BJ (cell line): ENCODE results near the gene SNAI3. TPM values are rescaled to one million over a fixed set of nuclear protein-coding genes. Genes with fewer than 3 reads are reported as not detected.

ENCODE experiments used
- CTCF ChIA-PET: fragments of 350-600 bp; formaldehyde crosslinking; extraction: SDS; loops from one replicate; lab custom pipeline; 2021; ENCODE audit warnings: antibody characterized with exemption, inconsistent platforms; lab: Yijun Ruan, JAX
- POLR2A ChIA-PET: fragments of 300-600 bp; sonication (Branson Sonifier 250); formaldehyde crosslinking; extraction: SDS; loops from one replicate; lab custom pipeline; 2021; ENCODE audit warnings: antibody characterized with exemption; lab: Charles Lee
- DNase-seq: peaks from one replicate; pipeline ENCODE4 v3.0.0-alpha.2; 2011; ENCODE audit warnings: low read depth
- H3K27me3 ChIP-seq: 2 replicates; pipeline ENCODE4 v1.6.0; 2011; ENCODE audit warnings: low read length; ENCODE audit not compliant: control insufficient read depth, insufficient read depth
- H3K36me3 ChIP-seq: 2 replicates; pipeline ENCODE4 v1.5.1; 2011; ENCODE audit warnings: low read length; ENCODE audit not compliant: control insufficient read depth, insufficient read depth
- H3K4me3 ChIP-seq: 2 replicates; pipeline ENCODE4 v1.5.1; 2011; ENCODE audit warnings: low read depth, mild to moderate bottlenecking, control low read depth, low read length
- CTCF ChIP-seq: IDR thresholded peaks from 2 replicates; pipeline ENCODE4 v1.5.1; 2011; ENCODE audit warnings: low read depth, mild to moderate bottlenecking, control low read depth, inconsistent platforms, low read length, moderate library complexity; ENCODE audit not compliant: insufficient read depth
- polyA plus RNA-seq: library from polyadenylated mRNA; depleted of rRNA; stranded (reverse); fragments of >200 nt; gene quantifications from 2 replicates; pipeline ENCODE4 v1.2.3, GENCODE V29; 2011

Gene SNAI3
- polyA plus RNA-seq, 1 experiment = not detected

GRCh38 chr16:88716201-88716600 lies 29.9 kb upstream of the SNAI3 start:
- DNase-seq = no peak
- H3K36me3 ChIP-seq = peaks cover 56% of the 10 kb centered on the region
- ChIA-PET CTCF (interaction anchor here (2.5 kb wide), 1 partner anchor 21 kb away, joined by 10 read pairs; no protein-coding TSS in a partner anchor), POLR2A (no interaction called here)
- no peaks in the 10 kb centered on the region for H3K27me3 ChIP-seq
- H3K4me3 ChIP-seq = no peak overlapping the region
- no peak for TF ChIP-seq CTCF

DNA sequence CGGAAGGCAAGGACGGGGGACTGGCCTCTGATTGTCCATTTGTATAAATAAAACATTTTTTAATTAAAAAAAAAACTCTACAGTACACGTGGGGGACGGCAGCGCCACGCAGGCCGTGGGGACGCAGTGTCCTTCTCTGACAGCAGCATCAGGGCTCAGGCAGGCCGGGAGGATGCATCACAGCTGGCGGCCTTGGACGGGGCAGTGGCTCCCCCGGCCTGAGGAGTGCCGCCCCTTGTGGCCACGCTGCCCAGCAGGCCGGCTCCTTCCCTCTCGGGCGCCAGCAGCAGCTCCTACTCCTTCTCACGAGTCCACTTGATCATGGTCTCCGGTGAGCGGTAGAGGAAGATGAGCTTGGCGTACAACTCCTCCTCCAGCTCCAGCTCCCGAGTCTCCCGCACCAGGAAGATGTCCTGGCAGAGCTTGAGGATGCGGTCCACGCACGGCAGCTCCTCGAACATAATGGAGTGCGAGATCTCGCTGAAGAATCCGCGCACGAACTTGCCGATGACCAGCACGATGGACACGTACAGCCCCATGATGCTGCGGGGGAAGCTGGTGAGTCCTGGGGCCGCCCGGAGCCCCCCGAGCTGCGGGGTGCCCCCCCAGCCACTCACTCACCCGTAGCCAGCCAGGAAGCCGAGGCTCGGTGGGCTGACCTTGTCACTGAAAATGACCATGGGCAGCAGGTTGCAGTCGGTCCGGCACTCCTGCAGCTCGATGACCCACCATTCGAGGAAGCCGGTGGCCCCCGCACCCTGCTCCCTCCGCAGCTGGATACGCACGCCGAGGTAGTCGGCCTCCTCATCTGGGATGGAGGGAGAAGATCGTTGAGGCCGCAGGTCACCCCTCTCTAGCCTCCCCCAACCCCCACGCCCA lies 29.2 kb upstream of the SNAI3 start:
- DNase-seq = no peak
- Histone ChIP-seq H3K27me3 (no peaks in the 10 kb centered on the region), H3K4me3 (no peak overlapping the region), H3K36me3 (peaks cover 51% of the 10 kb centered on the region)
- ChIA-PET CTCF (interaction anchor here (0.6 to 2.5 kb wide), 3 partner anchors 22 to 136 kb away, joined by 3 to 10 read pairs (median 3); no protein-coding TSS in a partner anchor), POLR2A (no interaction called here)
- no peak for TF ChIP-seq CTCF

GRCh38 chr16:88714420-88715302 lies 28.4 kb upstream of the SNAI3 start:
- DNase-seq = no peak
- Histone ChIP-seq H3K27me3 (no peaks in the 10 kb centered on the region), H3K36me3 (peaks cover 48% of the 10 kb centered on the region), H3K4me3 (no peak overlapping the region)
- CTCF ChIA-PET = interaction anchor here (0.6 to 2.5 kb wide), 2 partner anchors 23 to 24 kb away, joined by 3 to 10 read pairs; no protein-coding TSS in a partner anchor
- no peak for TF ChIP-seq CTCF
- POLR2A ChIA-PET = no interaction called here

GRCh38 chr16:88713568-88714419 lies 27.5 kb upstream of the SNAI3 start:
- POLR2A ChIA-PET = no interaction called here
- CTCF ChIA-PET = interaction anchor here (2.5 kb wide), 1 partner anchor 24 kb away, joined by 10 read pairs; no protein-coding TSS in a partner anchor
- peaks cover 41% of the 10 kb centered on the region for H3K36me3 ChIP-seq
- no peak for DNase-seq
- H3K4me3 ChIP-seq = no peak overlapping the region
- TF ChIP-seq CTCF = no peak
- no peaks in the 10 kb centered on the region for H3K27me3 ChIP-seq
